Pancreas (tissue), 10 donors: ENCODE data around the gene OR2S2. TPM values are rescaled to one million over a fixed set of nuclear protein-coding genes. Genes with fewer than 3 reads are reported as not detected.
"Not testable (repeated sequence)": the region's sequence is repeated elsewhere in the genome, so short reads cannot be mapped to it uniquely, and the experiment has no call there.

Experiments
- ATAC-seq, 4 donors: fragments of 200-7000 bp; cut with Tn5 transposase; one replicate each; pipeline versions ENCODE4 v1.8.0 to v1.9.1; 2020; ENCODE audit warnings: mild to moderate bottlenecking in 4 of 4, moderate library complexity in 4 of 4
- DNase-seq, 6 donors: peaks; one replicate each; pipeline ENCODE4 v3.0.0-alpha.2; 2020
- FAIRE-seq: peaks from 2 replicates; lab custom pipeline; 2012; peaks lifted over from hg19 to GRCh38; lab: Jason Lieb, UNC
- H3K27ac ChIP-seq, 4 donors: fragments of 200-600 bp; sonication (generic); 1 replicate in 3 of 4; 2 replicates in 1 of 4; pipeline versions ENCODE4 v1.5.0 to v1.8.0; 2020
- H3K27me3 ChIP-seq, 4 donors: fragments of 200-600 bp; one replicate each; pipeline ENCODE4 v1.8.0; 2021
- H3K36me3 ChIP-seq, 3 donors: fragments of 200-600 bp; sonication (generic) in 1 of 3; one replicate each; pipeline versions ENCODE4 v1.5.0 to v1.8.0; 2020 to 2021
- H3K4me1 ChIP-seq, 3 donors: fragments of 200-600 bp; one replicate each; pipeline ENCODE4 v1.8.0; 2021
- H3K4me3 ChIP-seq, 4 donors: fragments of 200-600 bp; sonication (generic) in 2 of 4; one replicate each; pipeline versions ENCODE4 v1.5.0 to v1.8.0; 2020 to 2021
- H3K9me3 ChIP-seq, 4 donors: fragments of 200-600 bp; one replicate each; pipeline ENCODE4 v1.8.0; 2021
- WGBS, 2 donors: extraction: QIAGEN DNeasy Blood & Tissue Kit; methylation state at CpG; one replicate each; pipeline ENCODE4 v1.1.7; 2013; 5-methylcytosine and 5-hydroxymethylcytosine counted together
- intact Hi-C, 3 donors: fragments of 100-400 bp; cut with DNase I; formaldehyde crosslinking; loops; one replicate each; pipeline versions ENCODE4 v1.11.1 to v1.14.2; 2022
- polyA plus RNA-seq, 2 donors: library from polyadenylated mRNA; stranded (reverse); fragments of 200-250 nt; gene quantifications; one replicate each; pipeline ENCODE4 v1.2.3, GENCODE V29; 2013
- total RNA-seq, 6 donors: library from RNA; stranded (reverse); fragmentation: NEBNext Ultra II Directional in 4 of 6; extraction: Animal tissue kit (Norgen Biotek cat#: 25700) in 4 of 6; gene quantifications; one replicate each; pipeline versions ENCODE4 v1.2.1 to v1.2.4, GENCODE V29; 2021 to 2023
- TF ChIP-seq, protein P1 (sequence below), 4 donors: fragments of 200-600 bp; sonication (generic) in 3 of 4; IDR thresholded peaks; one replicate each; pipeline versions ENCODE4 v1.5.0 to v1.8.0; 2021; ENCODE audit warnings: antibody characterized with exemption in 4 of 4
- donor health status: healthy with polysubstance abuse.
- donor health status: DM: no; HTN: no; CAD: no; lungs with moderate emphysema.
- donor health status: DM: no; HTN: no; CAD: no.
- donor health status: control.
- donor health status: control.
- donor health status: Bipolar disorder and iron deficiency.
- donor health status: DM: yes; HTN: yes; CAD: no.
- donor health status: DM: no; HTN: no; CAD: no.
- donor health status: DM: no; HTN: no; CAD: no.
- donor health status: DM: yes; HTN: yes; CAD: no.

The OR2S2 gene
- total and polyA plus RNA-seq, 8 donors, result not detected

GRCh38 chr9:35998333-35998732 lies 40.4 kb upstream of the OR2S2 start:
- DNase-seq (no peak), ATAC-seq (no peak), FAIRE-seq (no peak)
- intact Hi-C loops, result no loop called here
- 93 to 100% methylated on average over 1 of the region's 1 CpG for WGBS, 2 donors
- Histone ChIP-seq H3K27ac (no peak overlapping the region), H3K36me3 (no peaks in the 10 kb centered on the region), H3K27me3 (no peaks in the 10 kb centered on the region), H3K4me1 (no peaks in the 10 kb centered on the region), H3K4me3 (no peak overlapping the region), H3K9me3 (no peaks in the 10 kb centered on the region)
- TF ChIP-seq, protein P1, sequence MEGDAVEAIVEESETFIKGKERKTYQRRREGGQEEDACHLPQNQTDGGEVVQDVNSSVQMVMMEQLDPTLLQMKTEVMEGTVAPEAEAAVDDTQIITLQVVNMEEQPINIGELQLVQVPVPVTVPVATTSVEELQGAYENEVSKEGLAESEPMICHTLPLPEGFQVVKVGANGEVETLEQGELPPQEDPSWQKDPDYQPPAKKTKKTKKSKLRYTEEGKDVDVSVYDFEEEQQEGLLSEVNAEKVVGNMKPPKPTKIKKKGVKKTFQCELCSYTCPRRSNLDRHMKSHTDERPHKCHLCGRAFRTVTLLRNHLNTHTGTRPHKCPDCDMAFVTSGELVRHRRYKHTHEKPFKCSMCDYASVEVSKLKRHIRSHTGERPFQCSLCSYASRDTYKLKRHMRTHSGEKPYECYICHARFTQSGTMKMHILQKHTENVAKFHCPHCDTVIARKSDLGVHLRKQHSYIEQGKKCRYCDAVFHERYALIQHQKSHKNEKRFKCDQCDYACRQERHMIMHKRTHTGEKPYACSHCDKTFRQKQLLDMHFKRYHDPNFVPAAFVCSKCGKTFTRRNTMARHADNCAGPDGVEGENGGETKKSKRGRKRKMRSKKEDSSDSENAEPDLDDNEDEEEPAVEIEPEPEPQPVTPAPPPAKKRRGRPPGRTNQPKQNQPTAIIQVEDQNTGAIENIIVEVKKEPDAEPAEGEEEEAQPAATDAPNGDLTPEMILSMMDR (IDR thresholded peaks at IDR 0.05), result no peak

- H3K27me3 ChIP-seq, H3K4me1 ChIP-seq, H3K4me3 ChIP-seq, H3K27ac ChIP-seq, H3K9me3 ChIP-seq, DNase-seq, H3K36me3 ChIP-seq, intact Hi-C loops, ATAC-seq, FAIRE-seq: not testable (repeated sequence)
- WGBS, 2 donors, result 92 to 96% methylated on average over 4 of the region's 4 CpGs
These were observed 39.1 kb upstream of the OR2S2 start for GRCh38 chr9:35997016-35997415.

DNA sequence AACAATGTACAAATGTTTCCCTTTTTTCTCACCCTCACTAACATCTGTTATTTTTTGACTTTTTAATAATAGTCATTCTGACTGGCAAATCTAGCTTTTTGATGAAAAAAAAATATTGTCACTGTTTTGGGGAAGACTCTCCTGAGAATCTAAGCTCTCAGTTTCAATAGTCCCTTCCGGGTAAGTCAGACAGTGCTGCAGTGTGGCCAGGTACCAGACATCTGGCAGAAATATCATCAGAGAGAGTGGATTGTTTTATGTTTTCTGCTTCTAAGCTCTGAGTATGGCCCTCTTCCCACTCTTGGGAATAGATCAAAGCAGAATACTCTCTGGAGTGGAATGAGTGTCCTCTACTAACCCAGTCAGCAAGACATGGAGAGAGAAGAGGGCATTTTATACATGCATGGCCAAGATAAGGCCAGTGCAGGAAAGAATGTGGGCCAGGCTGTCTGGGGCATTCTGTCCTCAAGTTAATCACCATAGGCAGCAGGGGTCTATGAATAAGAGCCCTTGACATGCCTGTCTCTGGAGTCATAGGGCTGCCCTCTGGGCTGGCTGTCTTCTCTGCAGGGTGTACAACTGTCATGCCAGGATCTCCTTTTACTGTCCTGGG lies 38.5 kb upstream of the OR2S2 start:
- TF ChIP-seq, protein P1 (IDR thresholded peaks at IDR 0.05), result no peak
- FAIRE-seq, result no peak
- no peak for ATAC-seq
- 93 to 97% methylated on average over 1 of the region's 1 CpG for WGBS, 2 donors
- no peak for DNase-seq
- no peak overlapping the region for H3K4me3 ChIP-seq
- no peaks in the 10 kb centered on the region for H3K27me3 ChIP-seq
- H3K4me1 ChIP-seq, result no peaks in the 10 kb centered on the region
- intact Hi-C loops, result no loop called here
- H3K9me3 ChIP-seq, result no peaks in the 10 kb centered on the region
- no peak overlapping the region for H3K27ac ChIP-seq
- H3K36me3 ChIP-seq, result no peaks in the 10 kb centered on the region

DNA sequence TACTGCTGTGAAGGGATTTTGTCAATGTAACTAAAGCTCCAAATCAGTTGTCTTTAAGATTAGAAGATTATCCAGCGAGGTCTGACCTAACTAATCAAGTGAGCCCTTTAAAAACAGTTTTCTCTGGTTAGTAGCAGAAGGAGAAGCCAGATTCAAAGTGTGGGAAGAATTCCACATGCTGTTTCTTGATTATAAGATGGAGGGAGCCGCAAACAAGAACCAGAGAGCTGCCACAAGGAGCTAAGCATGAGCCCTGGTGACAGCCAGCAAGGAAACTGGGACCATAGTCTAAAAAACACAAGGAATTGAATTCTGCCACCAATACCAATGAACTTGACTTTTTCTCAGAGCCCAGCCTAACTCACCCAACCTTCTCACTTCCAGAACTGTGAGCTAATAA lies 37.0 kb upstream of the OR2S2 start:
- H3K27ac ChIP-seq, result no peak overlapping the region
- no peaks in the 10 kb centered on the region for H3K9me3 ChIP-seq
- no peaks in the 10 kb centered on the region for H3K4me1 ChIP-seq
- peak in 3 of 4 donors; percentile 66 to 83 (median 81) for ATAC-seq
- peak in 1 of 6 donors; percentile 10 for DNase-seq
- FAIRE-seq, result no peak
- H3K36me3 ChIP-seq, result no peaks in the 10 kb centered on the region
- TF ChIP-seq, protein P1 (IDR thresholded peaks at IDR 0.05), result no peak
- no peaks in the 10 kb centered on the region for H3K27me3 ChIP-seq
- no peak overlapping the region for H3K4me3 ChIP-seq
- 19 to 20% methylated on average over 2 of the region's 2 CpGs for WGBS, 2 donors
- intact Hi-C loops, result no loop called here

- DNase-seq (no peak), ATAC-seq (no peak), FAIRE-seq (no peak)
- TF ChIP-seq, protein P1 (IDR thresholded peaks at IDR 0.05), result no peak
- peaks cover 0 to under 1% (median 0%) of the 10 kb centered on the region in 4 donors for H3K27me3 ChIP-seq
- no peaks in the 10 kb centered on the region for H3K9me3 ChIP-seq
- no peaks in the 10 kb centered on the region for H3K4me1 ChIP-seq
- intact Hi-C loops, result no loop called here
- 73 to 89% methylated on average over 5 of the region's 5 CpGs for WGBS, 2 donors
- H3K27ac ChIP-seq, result no peak overlapping the region
- no peak overlapping the region for H3K4me3 ChIP-seq
- no peaks in the 10 kb centered on the region for H3K36me3 ChIP-seq
These were observed 36.2 kb upstream of the OR2S2 start for GRCh38 chr9:35993976-35994720.

DNA sequence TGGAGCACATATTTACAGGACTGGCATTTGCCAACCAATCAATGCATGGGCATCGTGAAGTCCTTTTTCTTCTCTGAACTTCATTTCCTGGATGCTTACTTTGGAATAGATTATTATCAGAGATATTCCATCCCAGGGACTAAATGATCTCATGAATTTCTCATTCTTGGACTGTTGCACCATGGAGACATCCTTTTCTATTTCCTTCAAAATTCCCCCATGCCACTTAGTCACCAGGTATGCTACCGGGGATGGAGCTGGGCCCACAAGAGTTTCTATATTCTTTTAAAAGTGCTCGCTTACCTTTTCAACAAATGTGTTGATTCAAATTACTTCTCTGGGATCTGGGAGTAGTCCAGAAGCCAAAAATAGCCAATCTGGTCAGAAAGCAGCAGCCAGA lies 35.2 kb upstream of the OR2S2 start:
- FAIRE-seq, H3K4me3 ChIP-seq, H3K36me3 ChIP-seq, H3K27ac ChIP-seq, intact Hi-C loops, H3K27me3 ChIP-seq, DNase-seq, H3K4me1 ChIP-seq, ATAC-seq, H3K9me3 ChIP-seq: not testable (repeated sequence)
- WGBS, 2 donors, result 91 to 93% methylated on average over 3 of the region's 3 CpGs
